Lower leg skin (tissue), 4 donors: ENCODE results near the gene ATAD3A. TPM values are rescaled to one million over a fixed set of nuclear protein-coding genes. Genes with fewer than 3 reads are reported as not detected.
"Not testable (repeated sequence)": the region's sequence is repeated elsewhere in the genome, so short reads cannot be mapped to it uniquely, and the experiment has no call there.

ENCODE experiments used
- DNase-seq, 2 donors: peaks; one replicate each; pipeline ENCODE4 v3.0.0-alpha.2; 2019; ENCODE audit warnings: low spot score in 2 of 2
- H3K4me3 ChIP-seq: fragments of 200-600 bp; sonication (generic); 2 replicates; pipeline ENCODE4 v1.5.1; 2017; ENCODE audit warnings: mild to moderate bottlenecking, low read depth; ENCODE audit not compliant: poor library complexity, severe bottlenecking
- CTCF ChIP-seq, 3 donors: fragments of 450-650 bp; IDR thresholded peaks; one replicate each; pipeline ENCODE4 v1.5.1; 2016; ENCODE audit warnings: antibody characterized with exemption in 3 of 3, mild to moderate bottlenecking in 3 of 3, moderate library complexity in 2 of 3
- POLR2A ChIP-seq, 2 donors: fragments of 450-650 bp; IDR thresholded peaks; one replicate each; pipeline ENCODE4 v1.6.1; 2016 to 2017; ENCODE audit warnings: antibody characterized with exemption in 2 of 2, mild to moderate bottlenecking in 1 of 2, moderate library complexity in 1 of 2
- WGBS, 2 donors: methylation state at CpG; one replicate each; pipeline ENCODE4 v1.1.5; 2018; 5-methylcytosine and 5-hydroxymethylcytosine counted together
- intact Hi-C: fragments of 100-400 bp; cut with DNase I; formaldehyde crosslinking; loops from one replicate; pipeline ENCODE4 v1.15.0; 2023; ENCODE audit warnings: low total_unique reads
- total RNA-seq, 4 donors: library from RNA; depleted of rRNA; stranded (reverse); fragments of >200 nt; gene quantifications; one replicate each; pipeline ENCODE4 v1.1.0, GENCODE V29; 2016

The ATAD3A gene
- total RNA-seq, 4 donors from 2014 or later = 23.2 to 33.3 (median 26.9) TPM

- intact Hi-C loops = no loop called here
- H3K4me3 ChIP-seq = no peak overlapping the region
- 93% methylated on average over 24 to 27 of the region's 28 CpGs for WGBS, 2 donors
- no peak for DNase-seq
- no peak for TF ChIP-seq POLR2A (IDR thresholded peaks at IDR 0.05)
- TF ChIP-seq CTCF (IDR thresholded peaks at IDR 0.05) = no peak
Measured at GRCh38 chr1:1517973-1518620, 6.1 kb downstream of the ATAD3A start.

DNA sequence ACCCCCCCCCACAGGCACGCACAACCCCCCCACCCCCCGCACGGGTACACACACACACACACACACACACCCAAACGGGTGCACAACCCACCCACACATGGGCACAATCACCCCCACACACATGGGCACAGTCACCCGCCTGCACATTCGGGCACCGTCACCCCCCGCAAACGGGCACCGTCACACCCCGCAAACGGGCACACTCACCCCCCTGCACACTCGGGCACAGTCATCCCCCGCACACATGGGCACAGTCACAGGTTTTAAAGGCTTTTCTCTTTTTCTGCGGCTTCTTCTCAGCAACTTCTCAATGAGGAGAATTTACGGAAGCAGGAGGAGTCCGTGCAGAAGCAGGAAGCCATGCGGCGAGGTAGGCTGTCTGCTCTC, 6.7 kb downstream of the ATAD3A start:
- H3K4me3 ChIP-seq, intact Hi-C loops, DNase-seq: not testable (repeated sequence)
- WGBS, 2 donors = 93 to 96% methylated on average over 13 to 17 of the region's 19 CpGs

DNA sequence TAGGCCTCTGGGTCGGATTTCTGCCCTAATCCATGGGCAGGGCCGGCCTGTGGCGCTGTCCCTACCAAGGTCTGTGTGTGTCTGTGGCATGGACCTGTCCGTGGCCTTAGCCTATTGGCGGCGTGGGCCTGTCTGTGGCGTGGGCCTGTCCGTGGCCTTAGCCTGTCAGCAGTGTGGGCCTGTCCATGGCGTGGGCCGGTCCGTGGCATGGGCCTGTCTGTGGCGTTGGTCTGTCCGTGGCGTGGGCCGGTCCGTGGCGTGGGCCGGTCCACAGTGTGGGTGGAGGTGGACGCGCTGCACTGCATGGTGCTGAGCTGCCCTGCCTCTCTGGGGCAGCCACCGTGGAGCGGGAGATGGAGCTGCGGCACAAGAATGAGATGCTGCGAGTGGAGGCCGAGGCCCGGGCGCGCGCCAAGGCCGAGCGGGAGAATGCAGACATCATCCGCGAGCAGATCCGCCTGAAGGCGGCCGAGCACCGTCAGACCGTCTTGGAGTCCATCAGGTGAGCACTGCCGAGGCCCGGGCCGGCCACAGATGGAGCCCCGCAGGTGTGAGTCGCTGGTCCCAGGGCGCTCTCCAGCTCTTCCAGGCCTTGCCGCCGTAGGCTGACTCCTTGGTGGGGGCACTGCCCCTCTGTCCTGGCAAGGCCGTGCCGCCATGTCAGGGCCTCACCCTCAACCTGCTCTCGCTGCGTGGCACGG, 8.0 kb downstream of the ATAD3A start:
- intact Hi-C loops, H3K4me3 ChIP-seq, DNase-seq: not testable (repeated sequence)
- WGBS, 2 donors = 97 to 98% methylated on average over 33 to 36 of the region's 51 CpGs

- TF ChIP-seq POLR2A (IDR thresholded peaks at IDR 0.05) (no peak), CTCF (IDR thresholded peaks at IDR 0.05) (no peak)
- no peak for DNase-seq
- 95 to 96% methylated on average over 19 of the region's 19 CpGs for WGBS, 2 donors
- no peak overlapping the region for H3K4me3 ChIP-seq
- intact Hi-C loops = no loop called here
Measured at GRCh38 chr1:1521331-1521730, 9.4 kb downstream of the ATAD3A start.

GRCh38 chr1:1522536-1522935, 10.6 kb downstream of the ATAD3A start:
- intact Hi-C loops, DNase-seq, H3K4me3 ChIP-seq: not testable (repeated sequence)
- 92 to 94% methylated on average over 12 to 30 of the region's 30 CpGs for WGBS, 2 donors

DNA sequence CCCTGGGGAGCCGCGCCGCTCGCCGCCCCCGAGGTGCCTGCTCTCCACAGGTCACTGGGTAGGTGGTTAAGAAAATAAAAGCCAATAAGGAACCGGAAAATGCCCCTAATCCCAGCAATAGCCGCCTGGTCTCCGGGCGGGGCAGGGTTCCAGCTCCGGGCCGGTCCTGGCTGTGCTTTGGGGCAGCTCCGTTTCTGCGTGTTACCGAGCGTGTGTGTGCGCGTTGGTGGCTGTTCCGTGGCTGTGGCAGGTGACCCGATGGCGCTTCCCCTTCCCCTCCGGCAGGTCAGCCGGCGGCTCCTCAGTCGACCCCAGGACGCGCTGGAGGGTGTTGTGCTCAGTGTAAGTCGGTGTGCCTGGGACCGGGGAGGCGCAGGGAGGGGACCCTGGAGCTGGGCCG, 11.3 kb downstream of the ATAD3A start:
- 94 to 95% methylated on average over 19 to 31 of the region's 31 CpGs for WGBS, 2 donors
- DNase-seq, H3K4me3 ChIP-seq, intact Hi-C loops: not testable (repeated sequence)

DNA sequence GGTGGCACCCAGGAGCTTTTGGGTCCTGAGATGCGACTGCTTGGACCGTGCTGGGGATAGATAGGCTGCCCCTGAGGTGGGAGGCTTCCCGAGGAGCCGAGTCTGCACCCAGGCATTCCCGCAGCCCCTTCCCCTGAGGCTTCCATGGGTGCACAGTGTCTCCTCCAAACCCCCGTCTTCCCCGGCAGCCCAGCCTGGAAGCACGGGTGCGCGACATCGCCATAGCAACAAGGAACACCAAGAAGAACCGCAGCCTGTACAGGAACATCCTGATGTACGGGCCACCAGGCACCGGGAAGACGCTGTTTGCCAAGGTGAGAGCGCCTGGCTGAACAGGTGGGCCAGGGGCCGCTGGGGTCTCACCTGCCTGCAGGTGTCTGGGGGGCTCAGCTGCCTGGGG, 11.7 kb downstream of the ATAD3A start:
- H3K4me3 ChIP-seq, DNase-seq, intact Hi-C loops: not testable (repeated sequence)
- 85 to 90% methylated on average over 13 to 17 of the region's 17 CpGs for WGBS, 2 donors

- intact Hi-C loops, H3K4me3 ChIP-seq, DNase-seq: not testable (repeated sequence)
- WGBS, 2 donors = 93 to 98% methylated on average over 19 to 27 of the region's 30 CpGs
Measured at GRCh38 chr1:1524750-1525383, 12.9 kb downstream of the ATAD3A start.

DNA sequence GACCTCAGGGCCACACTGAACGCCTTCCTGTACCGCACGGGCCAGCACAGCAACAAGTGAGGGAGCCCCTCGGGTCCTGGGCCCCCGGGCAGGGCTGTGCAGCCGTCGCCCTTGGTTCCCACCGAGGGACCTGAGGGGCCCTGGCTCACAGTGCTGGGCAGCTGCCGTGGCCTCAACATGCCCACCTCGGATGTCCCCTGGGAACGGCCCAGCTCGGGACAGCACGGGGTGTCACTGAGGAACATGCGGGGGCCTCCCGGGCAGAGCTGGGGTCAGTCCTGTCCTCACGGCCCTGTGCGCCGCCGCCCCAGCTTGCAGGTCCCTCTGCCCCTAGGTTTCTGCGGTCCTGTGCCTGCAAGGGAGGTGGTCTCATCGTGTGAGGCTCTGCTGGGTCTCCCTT, 14.5 kb downstream of the ATAD3A start:
- WGBS, 2 donors = no CpG with 5 or more reads among the region's 21 CpGs
- intact Hi-C loops, DNase-seq, H3K4me3 ChIP-seq: not testable (repeated sequence)
